Mucosa of stomach (tissue), 1 donor: Measurements from ENCODE around the gene CDH20.

ENCODE experiments used
- H3K27me3 ChIP-seq: one replicate; pipeline ENCODE4 v1.7.0; 2013; ENCODE audit warnings: mild to moderate bottlenecking, low read length; ENCODE audit not compliant: control insufficient read depth, insufficient read depth
- H3K36me3 ChIP-seq: one replicate; pipeline ENCODE4 v1.7.0; 2013; ENCODE audit warnings: low read length; ENCODE audit not compliant: control insufficient read depth, insufficient read depth
- H3K4me1 ChIP-seq: one replicate; pipeline ENCODE4 v1.7.0; 2013; ENCODE audit warnings: mild to moderate bottlenecking, low read length; ENCODE audit not compliant: control insufficient read depth, insufficient read depth
- H3K4me3 ChIP-seq: one replicate; pipeline ENCODE4 v1.7.0; 2013; ENCODE audit warnings: low read length
- H3K9ac ChIP-seq: one replicate; pipeline ENCODE4 v1.7.0; 2013; ENCODE audit warnings: mild to moderate bottlenecking, low read length, moderate library complexity
- H3K9me3 ChIP-seq: one replicate; pipeline ENCODE4 v1.7.0; 2013; ENCODE audit warnings: mild to moderate bottlenecking, low read length, moderate library complexity; ENCODE audit not compliant: control insufficient read depth
- donor health status: Pancreatic carcinoma.

CDH20 gene

GRCh38 chr18:61545281-61546245 lies 212.3 kb downstream of the CDH20 start:
- Histone ChIP-seq H3K4me1 (no peaks in the 10 kb centered on the region), H3K36me3 (no peaks in the 10 kb centered on the region), H3K9ac (no peak overlapping the region), H3K27me3 (no peaks in the 10 kb centered on the region), H3K9me3 (no peaks in the 10 kb centered on the region), H3K4me3 (no peak overlapping the region)

DNA sequence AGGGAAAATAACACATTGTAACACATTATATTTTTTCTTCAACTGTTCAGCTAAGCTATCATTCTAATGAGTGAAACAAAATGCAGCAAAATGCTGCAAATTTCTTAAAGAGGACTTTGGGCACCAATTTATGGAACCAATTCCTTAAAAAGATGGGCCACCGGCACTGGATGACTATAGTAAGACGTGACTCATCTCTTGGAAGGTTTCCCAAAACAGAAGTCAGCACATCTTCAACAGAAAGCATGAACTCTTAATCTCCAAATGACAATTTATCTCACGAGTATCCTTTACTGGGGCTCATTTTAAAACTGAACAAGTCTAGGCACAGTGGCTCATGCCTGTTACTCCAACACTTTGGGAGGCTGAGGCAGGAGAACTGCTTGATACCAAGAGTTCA lies 213.4 kb downstream of the CDH20 start:
- Histone ChIP-seq H3K9ac (no peak overlapping the region), H3K36me3 (no peaks in the 10 kb centered on the region), H3K27me3 (no peaks in the 10 kb centered on the region), H3K4me1 (no peaks in the 10 kb centered on the region), H3K9me3 (no peaks in the 10 kb centered on the region), H3K4me3 (no peak overlapping the region)

DNA sequence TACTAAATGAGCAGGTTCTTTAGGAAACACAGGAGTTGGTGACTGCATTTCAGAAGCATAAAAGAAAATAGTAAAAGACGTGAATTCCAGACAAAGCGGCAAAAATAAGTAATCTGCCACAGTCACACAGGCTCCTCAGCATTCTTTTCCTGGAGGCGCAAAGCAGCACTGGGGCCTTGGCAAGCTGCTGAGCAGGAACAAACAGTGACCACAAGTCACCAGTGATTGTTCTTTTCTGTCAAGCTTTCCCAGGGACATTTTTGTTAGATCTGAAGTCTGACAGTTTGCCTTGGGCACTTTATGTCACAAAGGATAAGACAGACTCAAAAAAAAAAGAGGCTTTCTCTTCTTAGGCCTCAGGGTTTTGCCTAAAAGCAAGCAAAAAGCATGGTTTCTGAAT lies 216.2 kb downstream of the CDH20 start:
- H3K36me3 ChIP-seq, result no peaks in the 10 kb centered on the region
- H3K4me1 ChIP-seq, result no peaks in the 10 kb centered on the region
- H3K9me3 ChIP-seq, result no peaks in the 10 kb centered on the region

GRCh38 chr18:61549889-61550288 lies 216.7 kb downstream of the CDH20 start:
- Histone ChIP-seq H3K9me3 (no peaks in the 10 kb centered on the region), H3K36me3 (no peaks in the 10 kb centered on the region), H3K4me3 (no peak overlapping the region), H3K9ac (no peak overlapping the region), H3K4me1 (no peaks in the 10 kb centered on the region), H3K27me3 (no peaks in the 10 kb centered on the region)

More for the DNA sequence above, 216.2 kb downstream of the CDH20 start:
- H3K9ac ChIP-seq, result no peak overlapping the region
- no peak overlapping the region for H3K4me3 ChIP-seq
- H3K27me3 ChIP-seq, result no peaks in the 10 kb centered on the region

DNA sequence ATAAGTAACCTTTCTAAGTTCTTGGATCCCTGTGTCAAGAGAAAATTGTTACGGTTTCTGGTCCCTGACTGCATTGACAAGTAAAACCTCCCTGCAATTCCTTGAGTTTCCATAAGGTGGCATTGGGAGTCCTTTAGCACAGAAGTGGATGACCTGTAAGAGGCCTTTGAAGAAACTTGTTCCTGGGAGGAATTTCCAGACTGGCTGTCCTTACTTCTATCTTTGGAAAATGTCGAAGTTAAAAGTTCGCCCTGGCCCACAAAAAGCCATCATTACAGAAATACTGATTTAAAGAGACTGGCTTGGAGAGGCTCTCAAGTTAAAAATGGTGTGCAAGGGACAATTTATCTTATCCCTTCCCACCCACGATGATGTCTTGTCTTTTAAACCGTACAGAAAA lies 218.4 kb downstream of the CDH20 start:
- H3K27me3 ChIP-seq, result no peaks in the 10 kb centered on the region
- H3K9me3 ChIP-seq, result no peaks in the 10 kb centered on the region
- H3K4me3 ChIP-seq, result no peak overlapping the region
- no peaks in the 10 kb centered on the region for H3K4me1 ChIP-seq
- no peak overlapping the region for H3K9ac ChIP-seq
- no peaks in the 10 kb centered on the region for H3K36me3 ChIP-seq

- Histone ChIP-seq H3K9ac (no peak overlapping the region), H3K4me3 (no peak overlapping the region), H3K4me1 (no peaks in the 10 kb centered on the region), H3K36me3 (no peaks in the 10 kb centered on the region), H3K9me3 (no peaks in the 10 kb centered on the region), H3K27me3 (no peaks in the 10 kb centered on the region)
Measured at GRCh38 chr18:61553045-61553659, 219.9 kb downstream of the CDH20 start.

DNA sequence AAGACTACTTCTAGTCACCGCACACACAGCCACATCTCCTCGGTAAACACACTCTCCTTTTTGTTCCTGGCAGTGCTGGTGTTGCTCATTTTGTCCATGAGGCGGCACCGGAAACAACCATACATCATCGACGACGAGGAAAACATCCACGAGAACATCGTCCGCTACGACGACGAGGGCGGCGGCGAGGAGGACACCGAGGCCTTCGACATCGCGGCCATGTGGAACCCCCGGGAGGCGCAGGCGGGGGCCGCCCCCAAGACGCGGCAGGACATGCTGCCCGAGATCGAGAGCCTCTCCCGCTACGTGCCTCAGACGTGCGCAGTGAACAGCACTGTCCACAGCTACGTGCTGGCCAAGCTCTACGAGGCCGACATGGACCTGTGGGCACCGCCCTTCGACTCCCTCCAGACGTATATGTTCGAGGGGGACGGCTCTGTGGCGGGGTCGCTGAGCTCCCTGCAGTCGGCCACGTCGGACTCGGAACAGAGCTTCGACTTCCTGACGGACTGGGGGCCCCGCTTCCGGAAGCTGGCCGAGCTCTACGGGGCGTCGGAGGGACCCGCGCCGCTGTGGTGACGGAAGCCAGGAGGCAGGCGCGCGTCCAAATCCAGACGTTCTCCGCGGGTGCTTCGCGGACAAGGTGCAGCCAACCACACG lies 221.0 kb downstream of the CDH20 start:
- Histone ChIP-seq H3K27me3 (no peaks in the 10 kb centered on the region), H3K36me3 (no peaks in the 10 kb centered on the region), H3K9me3 (no peaks in the 10 kb centered on the region), H3K4me3 (no peak overlapping the region), H3K4me1 (no peaks in the 10 kb centered on the region), H3K9ac (no peak overlapping the region)

DNA sequence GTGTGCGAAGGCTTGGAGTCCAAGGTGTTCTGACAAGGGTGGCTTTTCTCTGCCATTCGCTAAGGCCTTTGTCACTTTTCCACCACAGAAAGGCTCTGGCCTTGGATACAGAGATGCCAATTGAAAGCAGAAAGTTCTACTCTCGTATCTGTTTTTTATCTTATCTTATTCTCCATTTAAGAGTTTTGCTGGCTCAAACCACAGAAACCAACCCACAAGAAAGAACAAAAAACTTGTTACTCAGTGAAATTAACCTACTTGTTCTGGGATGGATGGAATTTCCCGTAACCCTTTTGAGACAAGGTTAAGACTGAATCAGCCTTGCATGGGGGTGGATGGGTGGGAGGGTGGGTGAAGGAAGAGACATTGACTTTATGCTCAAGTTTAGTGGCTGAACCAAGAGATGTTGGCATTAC lies 221.7 kb downstream of the CDH20 start:
- Histone ChIP-seq H3K27me3 (no peaks in the 10 kb centered on the region), H3K4me3 (no peak overlapping the region), H3K4me1 (no peaks in the 10 kb centered on the region), H3K9me3 (no peaks in the 10 kb centered on the region), H3K9ac (no peak overlapping the region), H3K36me3 (no peaks in the 10 kb centered on the region)

DNA sequence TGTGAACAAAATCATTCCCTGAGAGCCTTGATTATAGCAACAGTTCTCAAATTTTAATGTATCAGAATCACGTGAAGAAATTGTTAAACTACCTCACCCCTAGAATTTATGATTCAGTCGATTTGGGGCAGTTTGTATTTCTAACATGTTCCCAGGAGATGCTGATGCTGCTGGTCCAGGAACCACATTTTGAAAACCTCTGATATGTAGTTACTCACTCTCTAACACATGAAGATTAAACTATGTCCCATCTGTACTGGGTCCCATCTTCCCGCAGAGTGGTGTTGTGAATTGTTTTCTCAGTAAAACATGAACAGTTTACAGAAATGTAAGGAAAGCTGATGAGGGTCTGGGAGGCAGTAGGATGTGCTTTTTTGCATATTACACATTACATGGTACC lies 223.1 kb downstream of the CDH20 start:
- Histone ChIP-seq H3K4me1 (no peaks in the 10 kb centered on the region), H3K9me3 (no peaks in the 10 kb centered on the region), H3K9ac (no peak overlapping the region), H3K36me3 (no peaks in the 10 kb centered on the region), H3K4me3 (no peak overlapping the region), H3K27me3 (no peaks in the 10 kb centered on the region)

GRCh38 chr18:61556862-61557261 lies 223.6 kb downstream of the CDH20 start:
- H3K9ac ChIP-seq, result no peak overlapping the region

DNA sequence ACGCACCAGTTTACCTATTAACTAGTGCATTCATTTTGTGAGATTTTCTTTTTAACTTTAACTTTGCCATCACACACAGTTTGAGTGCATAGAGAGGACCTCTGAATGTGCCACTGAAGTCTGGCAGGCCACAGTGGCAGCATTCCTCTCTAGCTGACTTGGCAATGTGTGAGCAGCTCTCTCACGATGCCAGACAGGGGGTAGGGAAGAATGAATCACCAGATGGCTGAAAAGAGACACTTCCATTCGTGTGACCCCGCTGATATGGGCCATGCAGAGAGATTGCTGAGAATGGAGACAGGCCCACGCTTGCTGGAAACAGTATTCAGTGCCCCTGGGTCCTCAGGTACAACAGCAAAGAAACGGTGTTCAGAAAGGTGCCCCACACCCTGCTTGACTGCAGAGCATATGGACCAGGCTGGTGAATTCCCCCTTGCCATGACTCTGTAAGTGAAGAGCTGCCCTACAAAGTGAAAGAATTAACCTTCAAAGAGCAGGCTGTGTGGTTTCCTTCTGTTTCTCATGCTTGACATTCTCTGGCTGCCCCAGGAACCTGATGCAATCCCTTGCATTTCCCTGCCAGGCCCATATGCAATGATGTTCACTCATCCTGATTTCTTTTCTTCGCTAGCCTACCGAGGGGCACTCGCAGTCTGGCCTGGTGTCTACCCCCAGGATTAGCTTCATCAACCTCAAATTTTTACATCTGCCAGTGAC lies 236.1 kb downstream of the CDH20 start:
- Histone ChIP-seq H3K4me3 (no peak overlapping the region), H3K36me3 (no peaks in the 10 kb centered on the region), H3K9ac (no peak overlapping the region), H3K27me3 (no peaks in the 10 kb centered on the region), H3K9me3 (no peaks in the 10 kb centered on the region), H3K4me1 (no peaks in the 10 kb centered on the region)

More at GRCh38 chr18:61556862-61557261, 223.6 kb downstream of the CDH20 start:
- no peak overlapping the region for H3K4me3 ChIP-seq
- no peaks in the 10 kb centered on the region for H3K27me3 ChIP-seq
- no peaks in the 10 kb centered on the region for H3K9me3 ChIP-seq
- H3K4me1 ChIP-seq, result no peaks in the 10 kb centered on the region
- no peaks in the 10 kb centered on the region for H3K36me3 ChIP-seq
